CD14-positive monocyte (primary cell): ENCODE data around the gene RAB44. TPM values are rescaled to one million over a fixed set of nuclear protein-coding genes. Genes with fewer than 3 reads are reported as not detected.
A peak's percentile ranks its signal among the peaks of the same experiment; 100 is the strongest.

Source experiments
- DNase-seq, 3 donors: peaks; one replicate each; pipeline ENCODE4 v3.0.0-alpha.2; 2011 to 2022
- H2AFZ ChIP-seq: 2 replicates; pipeline ENCODE4 v1.6.0; 2012; ENCODE audit warnings: mild to moderate bottlenecking, low read depth, low read length, inconsistent platforms; ENCODE audit not compliant: insufficient read depth, poor library complexity, severe bottlenecking
- H3K27ac ChIP-seq, 2 donors: 1 replicate in 1 of 2; 2 replicates in 1 of 2; pipeline ENCODE4 v1.5.1; 2012 to 2013; ENCODE audit warnings: low read length in 2 of 2, control low read depth in 1 of 2, inconsistent platforms in 1 of 2, low read depth in 1 of 2, mild to moderate bottlenecking in 1 of 2
- H3K27me3 ChIP-seq, 2 donors: one replicate each; pipeline versions ENCODE4 v1.6.0 to v1.6.1; 2011 to 2013; ENCODE audit warnings: low read length in 2 of 2; ENCODE audit not compliant: control insufficient read depth in 2 of 2, insufficient read depth in 2 of 2
- H3K36me3 ChIP-seq, 2 donors: replicated peaks in 1 of 2; 1 replicate in 1 of 2; 2 replicates in 1 of 2; pipeline versions ENCODE4 v1.5.1 to v1.6.1; 2012 to 2013; ENCODE audit warnings: low read length in 2 of 2, control low read depth in 1 of 2, inconsistent platforms in 1 of 2, mild to moderate bottlenecking in 1 of 2; ENCODE audit not compliant: insufficient read depth in 2 of 2, control insufficient read depth in 1 of 2
- H3K4me1 ChIP-seq, 2 donors: 1 replicate in 1 of 2; 2 replicates in 1 of 2; pipeline versions ENCODE4 v1.5.1 to v1.6.1; 2012 to 2013; ENCODE audit warnings: low read length in 2 of 2, control low read depth in 1 of 2, inconsistent platforms in 1 of 2, mild to moderate bottlenecking in 1 of 2, moderate library complexity in 1 of 2; ENCODE audit not compliant: insufficient read depth in 2 of 2, control insufficient read depth in 1 of 2
- H3K4me2 ChIP-seq: replicated peaks from 2 replicates; pipeline ENCODE3; 2012; ENCODE audit warnings: low read length, moderate library complexity, mild to moderate bottlenecking; ENCODE audit not compliant: poor library complexity, severe bottlenecking; ENCODE audit errors: extremely low read depth
- H3K4me3 ChIP-seq, 3 experiments: fragments of 200-600 bp in 1 of 3; sonication (generic) in 1 of 3; replicated peaks in 1 of 3; 1 replicate in 2 of 3; 2 replicates in 1 of 3; pipeline ENCODE4 v1.5.1; 2011 to 2013; ENCODE audit warnings: low read length in 3 of 3, mild to moderate bottlenecking in 3 of 3, control low read depth in 2 of 3, low read depth in 2 of 3, inconsistent platforms in 1 of 3, moderate library complexity in 1 of 3
- H3K79me2 ChIP-seq: 2 replicates; pipeline ENCODE4 v1.6.0; 2012; ENCODE audit warnings: mild to moderate bottlenecking, control low read depth, inconsistent platforms, low read length, moderate library complexity; ENCODE audit not compliant: insufficient read depth
- H3K9ac ChIP-seq: 2 replicates; pipeline ENCODE4 v1.6.0; 2017; ENCODE audit warnings: low read length, mild to moderate bottlenecking; ENCODE audit not compliant: insufficient read depth, poor library complexity, severe bottlenecking
- H3K9me3 ChIP-seq, 2 donors: replicated peaks in 1 of 2; 1 replicate in 1 of 2; 2 replicates in 1 of 2; pipeline versions ENCODE4 v1.5.1 to v1.6.1; 2012 to 2013; ENCODE audit warnings: low read length in 2 of 2, control low read depth in 1 of 2; ENCODE audit not compliant: control insufficient read depth in 1 of 2, insufficient read depth in 1 of 2
- H4K20me1 ChIP-seq: 2 replicates; pipeline ENCODE4 v1.6.0; 2012; ENCODE audit warnings: mild to moderate bottlenecking, low read length, control low read depth, moderate library complexity; ENCODE audit not compliant: insufficient read depth
- H3K27ac Mint-ChIP-seq, 7 donors: one replicate each; pipeline ENCODE4 v1.8.0; 2020; ENCODE audit warnings: mild to moderate bottlenecking in 7 of 7, mixed read lengths in 7 of 7, moderate library complexity in 6 of 7, inconsistent platforms in 2 of 7
- H3K27me3 Mint-ChIP-seq, 3 donors: one replicate each; pipeline ENCODE4 v1.8.0; 2021 to 2022; ENCODE audit warnings: low read depth in 3 of 3, mild to moderate bottlenecking in 3 of 3, mixed read lengths in 3 of 3, moderate library complexity in 3 of 3, inconsistent platforms in 1 of 3
- H3K36me3 Mint-ChIP-seq, 2 donors: one replicate each; pipeline ENCODE4 v1.8.0; 2020; ENCODE audit warnings: mixed read lengths in 2 of 2, inconsistent platforms in 1 of 2, mild to moderate bottlenecking in 1 of 2
- H3K4me1 Mint-ChIP-seq: one replicate; pipeline ENCODE4 v1.8.0; 2020; ENCODE audit warnings: mild to moderate bottlenecking, mixed read lengths
- H3K4me3 Mint-ChIP-seq, 2 donors: one replicate each; pipeline ENCODE4 v1.8.0; 2020; ENCODE audit warnings: mild to moderate bottlenecking in 2 of 2, mixed read lengths in 2 of 2, moderate library complexity in 1 of 2
- H3K9me3 Mint-ChIP-seq, 7 donors: one replicate each; pipeline ENCODE4 v1.8.0; 2020 to 2022; ENCODE audit warnings: mixed read lengths in 7 of 7, mild to moderate bottlenecking in 6 of 7, moderate library complexity in 6 of 7, inconsistent platforms in 2 of 7
- CTCF ChIP-seq: fragments of 200-600 bp; IDR thresholded peaks from one replicate; pipeline ENCODE4 v1.8.0; 2022; ENCODE audit warnings: antibody characterized with exemption, mild to moderate bottlenecking
- WGBS: methylation state at CpG from one replicate; pipeline ENCODE4 v1.1.5; 2013; ENCODE audit warnings: missing lambda C conversion rate; ENCODE audit not compliant: insufficient coverage; 5-methylcytosine and 5-hydroxymethylcytosine counted together
- intact Hi-C, 2 donors: fragments of 100-400 bp; cut with micrococcal nuclease; formaldehyde crosslinking; loops; one replicate each; pipeline versions ENCODE4 v1.15.0 to v1.15.1; 2023
- polyA plus RNA-seq, 3 donors: library from polyadenylated mRNA; depleted of rRNA in 1 of 3; unstranded in 2 of 3; stranded (reverse) in 1 of 3; fragments of 300-500 nt in 2 of 3; fragments of >200 nt in 1 of 3; fragmentation: Illumina TruSeq in 2 of 3; gene quantifications; 1 replicate in 2 of 3; 2 replicates in 1 of 3; pipeline ENCODE4 v1.2.3, GENCODE V29; 2012 to 2021

The RAB44 gene
- polyA plus RNA-seq, 3 donors, result 1.5 to 18.0 (median 1.9) TPM

- no peaks in the 10 kb centered on the region for H4K20me1 ChIP-seq
- Mint-ChIP-seq H3K27me3 (peaks cover 0 to 24% (median 3%) of the 10 kb centered on the region in 3 donors), H3K9me3 (peaks cover 0 to 11% (median 0%) of the 10 kb centered on the region in 7 donors), H3K36me3 (no peaks in the 10 kb centered on the region), H3K4me1 (peaks cover 28% of the 10 kb centered on the region), H3K4me3 (no peak overlapping the region), H3K27ac (no peak overlapping the region)
- no peak for DNase-seq
- H3K9me3 ChIP-seq, result no peaks in the 10 kb centered on the region
- H3K27ac ChIP-seq, result no peak overlapping the region
- H3K9ac ChIP-seq, result no peak overlapping the region
- no peaks in the 10 kb centered on the region for H3K36me3 ChIP-seq
- H3K27me3 ChIP-seq, result peaks cover 12 to 38% of the 10 kb centered on the region in 2 donors
- intact Hi-C loops, result no loop called here
- 94% methylated on average over 3 of the region's 5 CpGs for WGBS
- no peak for TF ChIP-seq CTCF
- no peak overlapping the region for H3K4me3 ChIP-seq
- no peaks in the 10 kb centered on the region for H3K79me2 ChIP-seq
- peaks cover 32 to 41% of the 10 kb centered on the region in 2 donors for H3K4me1 ChIP-seq
- no peak overlapping the region for H3K4me2 ChIP-seq
- no peak overlapping the region for H2AFZ ChIP-seq
Measured at GRCh38 chr6:36662380-36662779, 35.2 kb upstream of the RAB44 start.

DNA sequence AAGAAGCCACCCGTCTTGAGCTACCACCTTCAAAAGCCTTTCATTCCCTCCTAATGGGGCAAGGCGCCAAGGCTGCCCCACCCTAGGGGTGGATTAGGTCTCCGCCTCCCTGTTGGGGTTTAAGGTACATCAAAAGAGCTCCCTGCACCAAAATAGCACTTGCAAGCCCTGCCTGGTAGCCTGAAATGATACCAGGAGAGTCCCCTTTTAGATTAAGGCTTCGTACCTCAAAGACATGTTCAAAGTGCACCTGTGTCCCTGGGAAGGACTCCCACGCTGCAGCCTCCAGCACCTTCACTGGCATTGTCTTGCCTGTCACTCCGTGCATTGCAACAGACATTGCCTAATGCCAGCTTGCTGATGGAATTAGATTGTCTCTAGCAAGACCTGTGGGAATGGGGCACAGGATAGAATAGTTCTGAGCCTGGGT is 34.8 kb upstream of the RAB44 start:
- Mint-ChIP-seq H3K4me1 (peaks cover 30% of the 10 kb centered on the region), H3K27ac (peak overlapping the region in 3 of 7 donors; percentile 9 to 60 (median 31)), H3K27me3 (peaks cover 0 to 24% (median 3%) of the 10 kb centered on the region in 3 donors), H3K9me3 (peaks cover 0 to 11% (median 0%) of the 10 kb centered on the region in 7 donors), H3K4me3 (peak overlapping the region in 1 of 2 donors; percentile 15), H3K36me3 (no peaks in the 10 kb centered on the region)
- peaks cover 36 to 45% of the 10 kb centered on the region in 2 donors for H3K4me1 ChIP-seq
- H3K4me3 ChIP-seq, result no peak overlapping the region
- DNase-seq, result peak in 1 of 3 donors; percentile 15
- TF ChIP-seq CTCF, result no peak
- no peak overlapping the region for H3K4me2 ChIP-seq
- H2AFZ ChIP-seq, result no peak overlapping the region
- H3K79me2 ChIP-seq, result no peaks in the 10 kb centered on the region
- no peaks in the 10 kb centered on the region for H3K36me3 ChIP-seq
- no peak overlapping the region for H3K9ac ChIP-seq
- H3K9me3 ChIP-seq, result no peaks in the 10 kb centered on the region
- peaks cover 9 to 35% of the 10 kb centered on the region in 2 donors for H3K27me3 ChIP-seq
- no peak overlapping the region for H3K27ac ChIP-seq
- 55% methylated on average over 3 of the region's 6 CpGs for WGBS
- H4K20me1 ChIP-seq, result no peaks in the 10 kb centered on the region
- intact Hi-C loops, result no loop called here
